GM13976 (cell line): Measurements from ENCODE around the gene ARID2.

ENCODE experiments used
- DNase-seq: peaks from one replicate; pipeline ENCODE4 v3.0.0; 2012; ENCODE audit warnings: low spot score
- CTCF ChIP-seq: IDR thresholded peaks from 2 replicates; pipeline ENCODE4 v1.5.1; 2012; ENCODE audit warnings: borderline replicate concordance, mild to moderate bottlenecking; ENCODE audit not compliant: insufficient read depth; ENCODE audit errors: extremely low read depth, missing control alignments, control extremely low read depth
- in situ Hi-C: fragments of 300-500 bp; cut with MboI; formaldehyde crosslinking; loops from one replicate; pipeline ENCODE4 v1.12.0; 2022; ENCODE audit warnings: low sequenced_read_pairs, mixed read lengths, inconsistent platforms; ENCODE audit not compliant: unreplicated experiment

ARID2 gene

GRCh38 chr12:45895961-45896360 lies 166.5 kb downstream of the ARID2 start:
- DNase-seq = no peak
- TF ChIP-seq CTCF = no peak
- in situ Hi-C loops = no loop called here

- TF ChIP-seq CTCF = no peak
- in situ Hi-C loops = no loop called here
- DNase-seq = no peak
Measured at GRCh38 chr12:45898094-45898493, 168.6 kb downstream of the ARID2 start.

GRCh38 chr12:45907955-45908354 lies 178.4 kb downstream of the ARID2 start:
- in situ Hi-C loops = no loop called here

GRCh38 chr12:45909041-45909713 lies 179.7 kb downstream of the ARID2 start:
- no peak for TF ChIP-seq CTCF
- no peak for DNase-seq
- in situ Hi-C loops = no loop called here

More at GRCh38 chr12:45907955-45908354, 178.4 kb downstream of the ARID2 start:
- TF ChIP-seq CTCF = no peak
- DNase-seq = no peak

GRCh38 chr12:45912774-45913173 lies 183.3 kb downstream of the ARID2 start:
- no peak for TF ChIP-seq CTCF
- DNase-seq = no peak

GRCh38 chr12:45913631-45914030 lies 184.1 kb downstream of the ARID2 start:
- no peak for DNase-seq
- in situ Hi-C loops = no loop called here
- no peak for TF ChIP-seq CTCF

More at GRCh38 chr12:45912774-45913173, 183.3 kb downstream of the ARID2 start:
- in situ Hi-C loops = no loop called here

- no peak for TF ChIP-seq CTCF
- in situ Hi-C loops = no loop called here
- peak; percentile 33 for DNase-seq
Measured at GRCh38 chr12:45914090-45914489, 184.6 kb downstream of the ARID2 start.
